Stimulated activated CD8-positive, alpha-beta memory T cell treated with anti-CD3 and anti-CD28 coated beads, Interleukin-12 subunit alpha, Interleukin-12 subunit beta, amount 100 ng/mL, for 1 hour (primary cell): ENCODE measurements around the gene ZNF2.

Experiments
- DNase-seq: peaks from one replicate; pipeline ENCODE4 v3.0.0-alpha.2; 2020; ENCODE audit warnings: low read depth

Gene ZNF2

GRCh38 chr2:95165371-95166064, at the start of gene ZNF2:
TSS of gene ZNF2 (plus strand) at chr2:95165809. CDS start at chr2:95176227, 10,418 bp downstream.
- DNase-seq, result peak; percentile 97

GRCh38 chr2:95121093-95121406, 44.6 kb upstream of the ZNF2 start:
- no peak for DNase-seq

GRCh38 chr2:95121407-95122196, 44.0 kb upstream of the ZNF2 start, which contains the start of gene MRPS5:
TSS of gene MRPS5 (minus strand) at chr2:95121808. CDS start at chr2:95121791, 17 bp downstream.
- DNase-seq, result peak; percentile 74

- no peak for DNase-seq
Measured at GRCh38 chr2:95122197-95122551, 43.4 kb upstream of the ZNF2 start.

- DNase-seq, result no peak
Measured at GRCh38 chr2:95138702-95139101, 26.9 kb upstream of the ZNF2 start.

GRCh38 chr2:95143838-95144237, 21.8 kb upstream of the ZNF2 start:
- DNase-seq, result no peak

GRCh38 chr2:95149397-95149984, 16.1 kb upstream of the ZNF2 start:
- DNase-seq, result no peak

- DNase-seq, result no peak
Measured at GRCh38 chr2:95158441-95158840, 7.2 kb upstream of the ZNF2 start.

GRCh38 chr2:95158891-95159619, 6.6 kb upstream of the ZNF2 start:
- DNase-seq, result no peak

- DNase-seq, result peak; percentile 55
Measured at GRCh38 chr2:95159690-95160449, 5.7 kb upstream of the ZNF2 start, which contains the start of gene ZNF514. TSS of gene ZNF514 (minus strand) at chr2:95159848. CDS start at chr2:95153253, 6,595 bp downstream.

- DNase-seq, result no peak
Measured at GRCh38 chr2:95165030-95165370, 609 bp upstream of the ZNF2 start.

- DNase-seq, result no peak
Measured at GRCh38 chr2:95166065-95166763, 605 bp downstream of the ZNF2 start.

- DNase-seq, result no peak
Measured at GRCh38 chr2:95171902-95172301, 6.3 kb downstream of the ZNF2 start.

- DNase-seq, result no peak
Measured at GRCh38 chr2:95174031-95174542, 8.5 kb downstream of the ZNF2 start.

- DNase-seq, result no peak
Measured at GRCh38 chr2:95179451-95179850, 13.8 kb downstream of the ZNF2 start.

- DNase-seq, result no peak
Measured at GRCh38 chr2:95181774-95182173, 16.2 kb downstream of the ZNF2 start.

GRCh38 chr2:95185197-95185596, 19.6 kb downstream of the ZNF2 start:
- no peak for DNase-seq

- DNase-seq, result no peak
Measured at GRCh38 chr2:95185973-95186372, 20.4 kb downstream of the ZNF2 start.

- peak; percentile 11 for DNase-seq
Measured at GRCh38 chr2:95192956-95193355, 27.3 kb downstream of the ZNF2 start.

GRCh38 chr2:95203911-95204310, 38.3 kb downstream of the ZNF2 start:
- DNase-seq, result no peak

- DNase-seq, result no peak
Measured at GRCh38 chr2:95204396-95204795, 38.8 kb downstream of the ZNF2 start.
